GM21529 (cell line): ENCODE measurements around the gene LRRC32.
A peak's percentile ranks its signal among the peaks of the same experiment; 100 is the strongest.

Experiments
- ATAC-seq: cut with Tn5 transposase; IDR thresholded peaks from one replicate; pipeline ENCODE4 v1.9.1; 2021; ENCODE audit not compliant: unreplicated experiment

LRRC32 gene

DNA sequence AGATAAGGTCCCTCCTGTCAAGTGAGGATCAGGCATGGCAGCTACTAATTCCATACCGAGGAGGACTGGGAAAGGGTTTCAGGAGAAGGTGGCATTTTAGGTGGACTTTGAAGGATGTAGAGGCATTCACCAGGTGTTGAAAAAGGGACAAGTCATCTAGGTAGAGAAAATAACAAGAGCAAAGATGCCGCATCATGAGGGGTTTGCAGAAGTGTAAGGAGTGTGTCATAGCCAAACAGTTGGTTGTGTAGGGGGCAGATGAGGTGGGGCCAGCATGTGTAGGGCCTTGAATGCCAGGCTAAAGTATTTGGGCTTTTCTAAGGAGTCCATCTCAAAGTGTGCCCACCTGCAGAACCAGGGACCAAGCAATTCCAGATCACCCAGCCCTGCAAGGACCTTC is 11.6 kb upstream of the LRRC32 start:
- no peak for ATAC-seq

DNA sequence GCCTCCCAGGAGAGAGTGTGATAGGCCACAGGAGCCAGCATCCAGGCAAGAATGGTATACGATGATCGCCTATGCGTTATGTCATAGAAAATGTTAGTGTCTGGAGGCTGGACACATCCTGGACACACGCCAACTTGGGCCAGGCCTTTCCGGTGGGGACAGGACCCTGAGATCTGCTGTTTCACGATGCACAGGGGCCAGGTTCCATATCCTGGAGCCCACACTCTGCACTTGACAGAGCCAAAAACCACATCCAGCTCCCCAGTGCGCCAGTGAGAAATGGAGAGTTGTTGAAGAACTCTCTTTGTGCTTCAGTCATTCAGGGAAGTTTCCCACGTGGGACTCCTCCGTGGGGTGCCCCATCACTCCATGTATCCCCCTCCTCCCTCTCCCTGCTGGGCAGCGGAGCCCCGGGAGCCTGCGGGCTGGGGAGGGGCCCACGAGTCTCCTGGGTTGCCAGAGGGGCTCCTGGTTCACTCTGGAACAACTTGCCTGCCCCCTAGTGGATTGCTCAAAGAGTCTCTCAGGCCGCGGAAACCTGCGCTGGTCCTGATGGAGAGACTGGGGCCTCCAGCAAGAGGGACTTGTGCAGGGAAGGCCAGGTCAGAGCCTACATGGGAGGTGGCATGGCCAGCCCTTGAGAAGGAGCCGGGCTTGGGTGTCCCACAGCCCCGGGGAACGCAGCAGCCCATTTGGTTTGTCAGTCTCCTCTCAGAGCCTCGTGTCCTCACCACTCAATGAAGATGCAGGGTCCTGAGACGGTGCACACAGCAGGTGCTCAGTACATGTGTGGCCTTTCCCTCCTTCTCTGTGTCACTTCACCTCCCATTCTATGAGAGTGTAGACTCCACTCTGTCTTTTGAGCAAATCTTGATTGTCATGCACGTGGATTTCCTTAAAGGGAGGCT is 10.2 kb upstream of the LRRC32 start:
- peak; percentile 58 for ATAC-seq

DNA sequence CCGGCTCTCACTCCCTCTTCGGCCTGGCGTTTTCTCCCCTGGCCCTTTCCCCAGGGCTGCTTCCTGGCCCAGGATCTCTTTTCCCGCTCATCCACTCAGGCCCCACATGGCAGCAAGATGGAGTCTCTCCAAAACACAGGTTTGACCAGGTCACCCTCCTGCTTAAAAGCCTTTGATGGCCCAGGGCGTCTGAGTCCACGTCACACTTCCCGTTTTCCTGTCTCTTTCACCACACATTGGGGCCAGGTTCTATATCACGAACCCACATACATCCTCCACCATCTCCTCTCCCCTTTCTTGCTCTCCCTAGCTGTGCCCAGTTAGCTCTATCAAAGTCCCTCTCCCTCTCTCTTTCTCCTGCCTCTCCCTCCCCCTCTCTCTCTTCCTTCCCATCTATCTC is 7.8 kb upstream of the LRRC32 start:
- no peak for ATAC-seq

DNA sequence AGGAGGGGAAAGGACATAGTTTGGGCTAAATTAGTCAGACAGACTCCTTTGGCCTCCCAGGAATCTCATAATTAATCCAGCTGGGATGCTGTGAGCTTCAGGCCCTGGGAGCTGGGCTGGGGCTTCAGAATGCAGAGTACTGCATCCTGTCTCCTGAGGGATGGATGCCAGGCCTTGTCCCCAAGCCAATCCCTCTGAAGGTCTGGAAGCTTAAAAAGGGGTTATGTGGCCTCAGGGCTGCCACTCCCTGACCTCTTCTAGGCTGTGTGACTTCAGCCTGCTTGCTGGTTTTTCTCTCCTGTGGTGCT is 6.9 kb upstream of the LRRC32 start:
- no peak for ATAC-seq

DNA sequence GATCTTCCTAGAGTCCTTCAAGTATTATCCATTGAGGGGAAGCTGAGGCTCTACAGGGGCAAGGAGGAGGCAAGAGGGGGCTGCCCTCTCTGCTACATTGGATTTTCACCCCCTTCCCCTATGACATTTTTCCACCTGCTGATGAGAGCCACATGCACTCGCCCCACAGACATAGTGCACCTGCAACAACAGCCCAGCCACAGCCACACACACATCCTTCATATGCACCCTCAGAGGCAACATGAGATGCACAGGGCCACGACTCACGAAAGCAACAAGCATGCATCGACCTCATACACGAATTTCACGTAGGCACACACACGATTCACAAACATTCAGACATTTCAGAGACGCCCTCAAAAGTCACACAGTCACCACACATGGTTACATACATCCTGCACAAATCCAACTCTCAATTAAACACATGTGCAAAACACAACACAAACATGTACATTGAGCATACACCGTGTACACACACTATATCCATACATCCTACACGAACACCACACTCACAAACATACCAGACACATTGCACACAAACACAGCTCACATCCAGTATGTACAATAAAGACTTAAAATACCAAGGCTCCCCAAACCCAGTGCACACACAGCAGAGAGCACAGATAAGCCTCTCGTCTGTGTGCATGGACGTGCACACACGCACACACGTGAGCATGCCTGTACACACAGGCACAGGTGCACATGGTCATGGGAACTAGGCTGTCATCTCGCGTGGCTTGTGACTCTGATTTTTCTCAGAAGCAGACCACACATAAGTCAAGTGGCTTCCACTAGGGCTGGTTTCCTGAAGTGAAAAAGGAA is 6.3 kb upstream of the LRRC32 start:
- no peak for ATAC-seq

DNA sequence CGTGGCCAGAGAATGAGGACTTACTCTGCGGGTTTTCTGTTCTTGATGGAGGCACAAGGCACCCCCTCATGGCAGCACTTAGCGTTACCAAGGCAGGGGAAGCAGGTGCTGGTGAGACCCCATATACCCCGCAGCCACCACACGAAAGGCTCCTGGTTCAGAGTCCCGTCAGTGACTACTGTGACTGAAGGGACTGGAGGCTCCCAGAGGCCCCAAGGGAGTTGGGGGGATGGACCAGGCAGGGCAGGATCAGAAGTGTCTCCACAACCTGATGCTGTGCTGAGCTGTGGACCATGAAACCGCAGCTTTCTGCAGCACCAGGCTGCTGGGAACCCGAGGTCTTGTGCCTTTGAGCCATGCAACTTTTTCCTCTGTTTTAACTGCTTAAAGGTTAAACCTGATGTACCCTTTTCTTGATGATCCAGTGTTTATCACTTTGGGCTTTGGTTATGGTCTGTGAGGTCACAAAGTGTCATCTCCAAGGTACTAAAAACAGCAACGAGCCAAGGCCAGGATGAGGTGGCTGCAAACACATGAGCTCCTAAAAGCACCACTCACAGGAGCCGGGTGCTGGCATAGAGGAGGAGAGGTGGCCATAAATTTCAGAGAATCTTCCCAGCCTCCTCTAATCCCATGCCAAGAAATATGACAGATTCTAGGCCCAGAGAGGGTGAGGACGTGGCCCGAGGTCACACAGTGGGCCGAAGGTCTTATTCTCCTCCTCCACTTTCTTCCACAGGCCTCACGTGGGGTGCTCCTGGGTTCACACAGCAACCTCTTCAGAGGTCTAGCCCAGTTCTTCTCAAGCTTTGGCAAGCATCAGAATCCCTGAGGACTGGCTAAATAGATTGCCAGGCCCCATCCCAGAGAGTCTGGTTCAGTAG is 4.2 kb upstream of the LRRC32 start:
- ATAC-seq, result peak; percentile 45

DNA sequence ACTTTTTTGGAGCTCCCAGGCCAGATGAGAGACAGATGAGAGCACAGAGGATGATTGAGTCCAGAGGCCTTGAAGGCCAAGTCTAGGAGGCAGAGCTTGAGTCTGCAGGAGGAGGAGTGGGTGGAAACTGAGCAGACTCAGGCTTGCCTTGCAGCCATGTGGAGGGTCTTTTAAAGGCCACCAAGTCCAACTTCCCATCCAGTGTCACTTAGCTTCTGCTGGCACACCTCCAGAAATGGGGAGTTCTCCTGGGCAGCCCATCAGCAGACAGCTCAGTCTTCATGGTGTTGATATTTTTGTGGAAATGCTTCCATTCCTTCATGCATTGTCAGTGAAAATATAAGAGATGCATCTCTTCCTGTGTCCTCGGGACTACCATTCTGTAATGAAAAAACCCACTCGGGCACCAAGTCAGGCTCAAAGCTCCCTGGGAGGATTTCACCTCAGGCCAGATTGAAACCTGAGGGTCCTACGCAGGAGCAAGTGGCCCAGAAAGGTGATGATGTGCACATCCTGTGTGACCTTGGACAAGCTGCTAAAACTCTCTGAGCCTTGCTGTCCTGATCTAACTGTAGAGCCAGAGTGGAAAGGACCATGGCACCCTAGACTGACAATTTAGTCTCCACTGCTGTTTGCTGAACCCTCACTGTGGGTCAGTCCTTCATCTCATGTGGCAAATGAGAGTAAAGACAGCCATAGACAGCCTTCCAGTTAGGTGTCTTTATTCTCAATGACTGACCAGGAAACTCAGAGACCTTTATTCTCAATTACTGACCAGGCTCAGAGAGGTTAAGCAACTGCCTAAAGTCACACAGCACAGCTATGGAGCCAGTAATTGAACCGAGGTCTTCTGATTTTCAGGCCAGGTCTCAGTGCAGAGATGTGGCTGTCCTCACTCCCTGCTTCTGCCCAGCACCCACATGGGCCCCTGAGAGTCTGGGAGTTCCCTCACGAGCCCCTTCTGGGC is 2.9 kb upstream of the LRRC32 start:
- no peak for ATAC-seq

DNA sequence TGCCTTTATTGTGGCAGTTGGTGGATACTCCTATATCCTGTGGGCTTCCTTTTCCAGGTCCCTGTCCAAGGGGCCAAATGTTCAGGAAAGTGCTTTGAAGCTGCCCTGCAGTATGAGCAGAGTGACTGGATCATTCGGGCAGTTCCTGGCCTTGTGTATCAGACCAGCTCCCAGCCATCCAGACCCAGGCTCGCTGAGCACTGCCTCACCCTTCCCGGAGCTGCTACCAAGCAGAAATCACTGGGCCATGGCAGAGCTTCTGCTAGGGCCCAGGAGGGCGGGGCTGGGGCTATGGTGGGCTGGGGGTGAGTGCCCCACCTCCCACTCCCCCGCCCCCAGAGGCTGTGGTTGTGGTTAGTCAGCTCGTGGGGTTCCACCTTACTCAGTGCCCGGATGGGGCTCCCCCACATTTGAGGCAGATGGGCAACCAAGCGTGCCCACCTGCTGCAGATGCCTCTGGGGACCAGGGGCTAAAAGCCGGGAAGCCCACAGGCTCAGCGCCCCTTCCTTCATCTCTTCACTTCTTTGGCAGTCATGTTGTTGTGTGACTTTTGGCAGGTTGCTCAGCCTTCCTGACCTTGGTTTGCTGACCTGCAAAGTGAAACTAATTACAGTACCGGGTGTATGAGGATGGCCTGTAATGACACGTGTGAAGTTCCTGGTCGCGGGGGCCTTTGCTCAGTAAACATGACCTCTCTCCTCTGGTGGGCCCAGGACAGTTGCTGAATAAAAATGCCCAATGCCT is 2.1 kb upstream of the LRRC32 start:
- peak; percentile 58 for ATAC-seq

DNA sequence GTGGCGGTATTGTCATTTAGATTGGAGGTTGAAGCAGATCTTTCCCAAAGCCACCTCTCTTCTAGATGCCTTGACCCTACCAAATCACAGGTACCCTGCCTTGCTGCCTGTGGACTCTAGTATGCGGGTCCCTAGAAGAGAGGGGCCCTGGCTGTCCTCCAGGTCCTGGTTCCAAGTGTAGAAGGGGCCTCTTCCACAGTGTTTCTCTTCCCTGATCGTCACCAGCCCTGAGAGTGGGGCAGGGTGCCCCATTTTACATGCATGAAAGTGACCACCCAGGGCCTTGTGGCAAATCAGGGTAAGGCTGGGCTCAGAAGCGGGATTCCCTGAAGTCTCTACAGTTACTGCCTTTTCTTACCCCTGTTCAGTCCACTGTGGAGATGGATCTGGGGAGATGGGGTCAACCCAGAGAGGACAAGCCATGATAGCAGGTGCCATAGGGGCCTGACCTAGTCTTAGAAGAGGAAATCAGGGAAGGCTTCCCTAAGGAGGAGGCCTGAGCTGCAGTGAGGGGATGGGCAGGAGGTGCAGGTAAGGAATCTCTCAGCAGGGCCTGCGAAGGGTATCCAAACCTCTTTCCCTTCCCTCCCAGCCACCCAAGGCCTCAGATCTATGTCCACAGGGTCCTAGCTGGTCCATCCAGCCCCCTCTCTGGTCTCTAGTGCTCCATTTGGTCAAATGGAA is 1.2 kb upstream of the LRRC32 start:
- ATAC-seq, result no peak

DNA sequence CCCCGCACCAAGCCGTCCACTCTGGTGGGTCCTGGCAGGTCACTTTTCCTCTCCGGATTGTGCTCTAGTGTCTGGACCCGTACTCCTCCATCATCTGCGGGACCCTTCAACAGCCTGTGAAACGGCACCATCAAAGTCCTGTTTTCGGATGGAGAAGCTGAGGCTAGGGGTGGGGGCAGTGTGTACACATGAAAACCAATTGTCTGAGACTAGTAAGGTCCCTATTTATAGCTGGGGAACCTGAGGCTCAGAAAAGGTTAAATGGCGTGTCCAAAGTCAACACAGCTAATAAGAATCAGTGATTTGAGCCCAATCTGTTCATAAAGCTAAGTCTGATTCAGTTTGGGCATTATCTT is 668 bp upstream of the LRRC32 start:
- ATAC-seq, result no peak

DNA sequence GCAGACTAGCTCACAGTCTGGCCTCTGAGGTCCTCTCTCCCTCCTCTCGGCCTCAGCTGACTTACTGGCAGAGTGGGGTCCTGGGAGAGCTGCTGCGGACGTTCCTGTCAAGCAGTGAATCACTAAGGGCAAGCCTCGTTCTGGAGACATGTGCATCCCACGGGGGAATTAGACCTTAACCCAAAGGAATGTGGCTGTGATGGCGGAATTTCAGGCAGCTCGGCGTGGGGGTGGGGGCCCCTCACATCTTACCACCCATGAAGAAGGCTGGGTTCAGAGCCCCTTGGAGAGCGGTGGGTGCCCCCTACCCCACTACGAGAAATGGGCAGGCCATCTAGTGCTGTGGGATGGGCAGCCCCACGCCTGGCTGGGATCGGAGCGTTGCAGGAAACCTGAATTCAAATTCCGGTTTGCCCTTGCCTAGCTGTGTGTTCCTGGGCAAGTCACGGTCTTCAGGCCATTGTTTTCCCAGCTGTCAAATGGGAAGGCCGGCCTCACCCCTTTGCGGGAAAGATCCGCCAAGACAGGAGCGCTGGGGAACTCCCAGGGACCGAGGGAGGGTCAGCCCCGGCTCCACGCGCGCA is 554 bp downstream of the LRRC32 start:
- no peak for ATAC-seq

DNA sequence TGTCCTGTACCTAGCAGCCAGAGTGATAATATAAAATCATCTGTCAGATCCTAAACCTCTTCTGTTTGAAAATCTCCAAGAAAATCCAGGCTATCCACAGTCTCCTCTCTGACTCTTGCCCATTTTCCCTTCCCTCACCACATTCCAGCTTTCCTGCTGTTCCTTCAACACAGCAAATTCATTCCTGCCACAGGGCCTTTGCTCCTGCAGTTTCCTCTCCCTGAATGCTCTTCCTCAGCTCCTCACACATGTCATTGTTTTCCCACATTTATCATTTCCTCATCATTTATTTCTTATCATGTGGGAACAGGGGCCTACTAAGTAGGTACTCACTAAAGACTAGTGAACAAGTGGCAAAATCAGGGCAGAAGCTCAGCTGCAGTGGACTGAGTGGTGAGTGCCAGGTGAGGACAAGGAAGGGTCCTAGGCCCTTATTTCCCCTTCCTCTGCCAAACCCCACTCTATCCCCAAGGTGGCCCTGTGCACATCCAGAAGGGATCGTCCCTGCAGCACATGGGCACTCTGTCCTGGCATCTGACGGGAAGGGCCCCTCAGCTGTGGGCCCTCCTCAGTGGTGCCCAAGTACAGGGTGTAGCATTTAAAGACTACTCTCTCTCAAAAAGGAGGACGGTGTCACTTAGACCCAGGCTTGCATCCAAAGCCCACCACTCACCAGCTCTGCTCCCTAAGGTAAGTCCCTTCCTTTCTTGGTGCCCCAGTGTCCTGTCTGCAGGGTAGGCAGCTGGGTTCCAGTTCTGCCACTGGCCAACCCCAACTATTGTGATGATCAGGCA is 2.0 kb downstream of the LRRC32 start:
- no peak for ATAC-seq

DNA sequence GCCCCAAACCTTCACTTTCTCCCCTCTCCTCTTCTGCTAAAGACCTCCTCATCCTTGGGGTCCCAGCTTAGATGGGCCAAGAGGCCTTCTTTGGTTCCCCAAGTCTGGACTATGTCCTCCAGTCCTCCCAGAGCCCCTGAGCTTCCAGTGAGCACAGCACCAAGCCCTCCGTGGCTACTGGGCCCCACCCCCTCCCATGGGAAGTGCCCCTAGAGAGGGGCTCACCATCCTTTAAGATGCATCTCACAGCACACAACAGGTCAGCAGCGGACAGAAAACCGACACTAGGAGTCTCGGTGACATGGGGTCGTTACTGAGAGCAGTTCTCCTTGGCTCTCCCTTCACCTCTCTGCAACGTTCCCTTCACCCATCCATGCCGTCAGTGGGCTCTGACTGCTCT is 2.7 kb downstream of the LRRC32 start:
- no peak for ATAC-seq

DNA sequence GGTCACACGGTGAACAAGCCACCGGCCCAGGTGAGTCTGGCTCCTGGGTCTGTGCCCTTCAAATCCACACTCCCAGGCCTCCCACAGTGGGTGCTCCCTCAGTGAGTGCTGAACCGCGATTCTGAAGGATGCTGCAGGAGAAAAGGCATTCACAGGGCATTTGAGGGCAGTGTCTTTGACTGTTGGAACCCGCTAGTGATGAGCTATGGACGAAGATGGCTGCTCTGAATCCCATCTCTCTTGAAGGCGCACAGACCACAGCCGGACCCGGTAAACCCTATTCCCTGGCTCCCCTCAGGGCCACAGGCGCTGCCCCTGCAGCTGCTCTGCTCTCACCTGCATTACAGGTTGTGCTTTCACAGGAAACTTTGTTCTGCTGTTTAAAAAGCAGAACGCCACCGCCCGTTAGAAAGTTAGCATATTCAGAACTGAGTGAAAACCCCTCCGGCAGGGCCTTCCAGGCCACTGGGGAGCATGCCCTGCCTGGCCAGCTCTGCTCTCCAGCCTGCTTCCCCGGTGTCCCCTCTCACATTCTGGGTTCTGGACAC is 3.2 kb downstream of the LRRC32 start:
- ATAC-seq, result no peak

DNA sequence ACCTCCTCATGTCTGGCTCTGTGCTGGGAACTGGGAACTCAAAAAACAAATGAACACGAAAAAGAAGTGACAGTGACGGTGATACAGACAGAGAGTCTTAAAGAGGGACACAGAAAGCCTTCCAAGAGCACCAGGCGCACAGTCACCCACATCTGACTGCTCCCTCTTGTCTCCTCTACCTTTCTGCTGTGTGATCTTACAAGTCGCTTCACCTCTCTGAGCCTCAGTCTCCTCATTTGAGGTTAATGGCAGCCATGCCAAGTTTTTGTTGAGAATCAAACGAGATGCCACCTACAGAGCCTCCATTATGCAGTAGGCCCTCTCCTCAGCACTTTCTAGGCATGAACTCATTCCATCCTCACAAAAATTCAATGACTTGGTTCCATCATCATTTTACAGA is 3.7 kb downstream of the LRRC32 start:
- ATAC-seq, result no peak

DNA sequence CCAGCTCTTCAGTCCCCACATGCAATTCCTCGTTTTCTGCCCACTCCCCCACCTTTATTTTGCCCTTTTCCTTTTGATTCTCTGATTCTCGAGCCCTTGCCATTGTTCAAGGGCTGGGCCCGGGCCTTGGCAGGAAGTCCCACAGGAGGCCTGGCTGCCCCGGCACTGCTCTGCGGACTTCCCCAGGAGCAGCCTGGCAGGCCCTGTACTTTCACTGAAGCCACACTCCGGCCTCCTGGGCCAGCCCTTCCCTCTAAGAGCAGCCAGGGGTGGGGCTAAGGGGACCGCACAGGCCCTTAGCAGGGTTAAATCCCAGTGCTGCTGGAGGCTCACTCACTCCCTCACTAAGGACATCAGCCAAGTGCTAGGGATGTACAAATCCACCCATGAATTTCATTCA is 4.1 kb downstream of the LRRC32 start:
- peak; percentile 43 for ATAC-seq

DNA sequence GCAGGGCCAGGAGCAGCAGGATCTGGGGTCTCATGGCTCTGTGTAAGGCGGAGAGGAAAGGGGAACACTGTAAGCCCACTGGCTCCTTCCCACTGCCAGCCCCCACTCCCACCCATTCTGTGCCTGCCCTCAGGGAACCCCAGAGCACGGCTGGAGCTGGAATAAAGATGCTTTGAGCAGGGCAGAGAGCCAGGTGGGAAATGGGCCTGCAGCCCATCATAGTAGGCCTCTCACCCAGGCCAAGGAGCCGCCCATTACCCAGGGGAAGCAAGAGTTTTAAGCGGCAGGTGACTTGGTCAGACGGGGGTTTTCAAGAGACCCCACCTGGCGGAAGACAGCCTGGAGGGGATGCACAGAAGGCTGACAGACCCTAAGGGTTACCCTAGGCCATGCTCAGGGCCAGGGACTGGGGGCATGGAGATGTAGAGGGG is 4.6 kb downstream of the LRRC32 start:
- ATAC-seq, result no peak

DNA sequence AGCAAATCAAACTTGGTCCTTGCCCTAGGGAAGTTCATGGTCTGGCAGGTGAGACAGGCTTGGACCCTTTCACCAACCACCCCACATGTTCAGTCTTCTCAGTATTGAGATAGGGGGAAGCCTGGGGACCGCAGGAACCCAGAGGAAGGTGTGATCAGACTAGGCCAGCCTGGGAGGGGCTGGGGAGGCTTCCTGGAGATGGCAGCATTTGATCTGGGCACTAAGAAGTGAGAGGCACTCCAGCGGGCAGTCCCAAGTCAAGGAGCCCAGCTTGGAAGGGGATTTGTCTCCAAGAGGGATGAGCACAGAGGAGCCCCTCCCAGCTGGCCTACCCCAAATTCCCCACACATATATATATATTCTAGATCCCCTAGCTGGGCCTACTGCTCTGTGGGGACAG is 5.4 kb downstream of the LRRC32 start:
- ATAC-seq, result no peak
